Thymus (tissue), 14 donors: ENCODE results near the gene ZNF91. TPM values are rescaled to one million over a fixed set of nuclear protein-coding genes. Genes with fewer than 3 reads are reported as not detected.

Source experiments
- DNase-seq, 9 donors: peaks; one replicate each; pipeline ENCODE4 v3.0.0-alpha.2; 2013; ENCODE audit warnings: low spot score in 9 of 9, low read depth in 6 of 9, missing footprints in 1 of 9
- H3K27ac ChIP-seq, 2 donors: one replicate each; pipeline ENCODE4 v1.5.1; 2013; ENCODE audit warnings: control low read depth in 1 of 2, low read depth in 1 of 2, low read length in 1 of 2, mild to moderate bottlenecking in 1 of 2, moderate library complexity in 1 of 2
- H3K27me3 ChIP-seq, 2 donors: one replicate each; pipeline ENCODE4 v1.5.1; 2013; ENCODE audit warnings: low read length in 1 of 2; ENCODE audit not compliant: control insufficient read depth in 2 of 2, insufficient read depth in 1 of 2
- H3K36me3 ChIP-seq, 2 donors: one replicate each; pipeline ENCODE4 v1.5.1; 2013; ENCODE audit warnings: low read length in 1 of 2, mild to moderate bottlenecking in 1 of 2, moderate library complexity in 1 of 2; ENCODE audit not compliant: control insufficient read depth in 2 of 2, insufficient read depth in 2 of 2
- H3K4me1 ChIP-seq, 2 donors: one replicate each; pipeline ENCODE4 v1.5.1; 2013; ENCODE audit warnings: low read length in 2 of 2; ENCODE audit not compliant: control insufficient read depth in 2 of 2, insufficient read depth in 2 of 2
- H3K4me3 ChIP-seq, 2 donors: one replicate each; pipeline ENCODE4 v1.5.1; 2013; ENCODE audit warnings: low read length in 2 of 2, control low read depth in 1 of 2, mild to moderate bottlenecking in 1 of 2
- H3K9me3 ChIP-seq, 2 donors: one replicate each; pipeline ENCODE4 v1.5.1; 2013; ENCODE audit warnings: low read length in 1 of 2, mild to moderate bottlenecking in 1 of 2; ENCODE audit not compliant: control insufficient read depth in 2 of 2, insufficient read depth in 1 of 2
- WGBS: extraction: QIAGEN DNeasy Blood & Tissue Kit; methylation state at CpG from one replicate; pipeline ENCODE4 v1.1.7; 2013; 5-methylcytosine and 5-hydroxymethylcytosine counted together
- long read RNA-seq, 10 donors: transcript quantifications; one replicate each; lab custom pipeline, GENCODE V29; 2026
- polyA plus RNA-seq: library from polyadenylated mRNA; stranded (reverse); fragments of 200-250 nt; gene quantifications from one replicate; pipeline ENCODE4 v1.2.3, GENCODE V29; 2013
- total RNA-seq: library from RNA; stranded (reverse); fragments of 120-200 nt; gene quantifications from one replicate; pipeline ENCODE4 v1.2.4, GENCODE V29; 2013
- donor health status: healthy.

Gene ZNF91
- total RNA-seq (38.5 TPM), polyA plus RNA-seq (17.8 TPM)
- long read RNA-seq, donor 1, partial matches to known transcripts = 0 of 2 reads
- long read RNA-seq, donor 1, other reads (novel, unspliced or antisense) = 0 of 2 reads
- long read RNA-seq, donor 2, full-length matches to known transcripts = 25 of 25 reads
- long read RNA-seq, donor 2, partial matches to known transcripts = 0 of 25 reads
- long read RNA-seq, donor 2, other reads (novel, unspliced or antisense) = 0 of 25 reads
- long read RNA-seq, donor 3, full-length matches to known transcripts = 26 of 5,782 reads
- long read RNA-seq, donor 3, partial matches to known transcripts = 5,756 of 5,782 reads
- long read RNA-seq, donor 3, other reads (novel, unspliced or antisense) = 0 of 5,782 reads
- long read RNA-seq, donor 4, full-length matches to known transcripts = 20 of 20 reads
- long read RNA-seq, donor 4, partial matches to known transcripts = 0 of 20 reads
- long read RNA-seq, donor 4, other reads (novel, unspliced or antisense) = 0 of 20 reads
- long read RNA-seq, donor 5, full-length matches to known transcripts = 16 of 16 reads
- long read RNA-seq, donor 5, partial matches to known transcripts = 0 of 16 reads
- long read RNA-seq, donor 5, other reads (novel, unspliced or antisense) = 0 of 16 reads
- long read RNA-seq, donor 6, full-length matches to known transcripts = 15 of 15 reads
- long read RNA-seq, donor 6, partial matches to known transcripts = 0 of 15 reads
- long read RNA-seq, donor 6, other reads (novel, unspliced or antisense) = 0 of 15 reads
- long read RNA-seq, donor 7, full-length matches to known transcripts = 11 of 11 reads
- long read RNA-seq, donor 7, partial matches to known transcripts = 0 of 11 reads
- long read RNA-seq, donor 7, other reads (novel, unspliced or antisense) = 0 of 11 reads
- long read RNA-seq, donor 8, full-length matches to known transcripts = 6 of 6 reads
- long read RNA-seq, donor 8, partial matches to known transcripts = 0 of 6 reads
- long read RNA-seq, donor 8, other reads (novel, unspliced or antisense) = 0 of 6 reads
- long read RNA-seq, donor 9, full-length matches to known transcripts = 10 of 10 reads
- long read RNA-seq, donor 9, partial matches to known transcripts = 0 of 10 reads
- long read RNA-seq, donor 9, other reads (novel, unspliced or antisense) = 0 of 10 reads
- long read RNA-seq, donor 10, full-length matches to known transcripts = 6 of 6 reads
- long read RNA-seq, donor 10, partial matches to known transcripts = 0 of 6 reads
- long read RNA-seq, donor 10, other reads (novel, unspliced or antisense) = 0 of 6 reads

DNA sequence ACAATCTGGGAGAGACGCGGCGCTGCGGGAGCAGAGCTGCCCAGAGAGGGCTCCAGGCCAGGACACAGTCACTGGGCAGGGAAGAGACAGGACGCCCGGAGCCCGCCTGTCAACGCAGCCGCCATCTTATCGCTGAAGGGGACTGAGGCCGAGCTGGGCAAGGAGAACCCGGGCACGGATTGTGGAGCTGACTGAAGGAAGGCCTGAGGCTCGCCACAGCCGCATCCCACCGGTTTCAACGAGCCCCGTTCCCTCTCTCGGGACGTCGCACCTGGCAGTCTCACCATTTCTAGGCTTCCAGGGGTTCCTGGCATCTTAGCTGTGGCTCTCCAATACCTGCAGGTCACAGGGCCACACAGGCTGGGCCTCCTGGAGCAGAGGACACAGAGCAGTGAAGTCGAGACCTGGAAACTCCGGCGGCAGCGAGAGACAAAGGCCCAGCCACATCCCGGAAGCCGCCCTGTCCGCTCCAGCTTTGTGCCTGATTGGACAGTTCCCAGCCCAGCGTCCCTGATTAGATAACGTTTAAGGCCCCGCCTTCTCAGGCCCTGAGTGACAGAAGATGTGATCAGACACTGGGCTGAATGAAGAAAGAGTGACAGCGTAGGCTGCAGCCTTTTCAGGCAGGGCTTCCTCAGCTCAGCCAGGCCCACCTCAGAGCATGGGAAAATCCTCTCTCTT is at the start of gene ZNF91:
TSS of gene ZNF91 (minus strand) at position 431 of the 681 bp plus-strand sequence. CDS start at position 314, 117 bp downstream.
- Histone ChIP-seq H3K4me3 (peak within 1 kb of the TSS; percentile 79 to 84), H3K4me1 (no peaks in the 10 kb centered on the region), H3K27me3 (no peaks in the 10 kb centered on the region), H3K36me3 (peaks cover 6 to 9% of the 10 kb centered on the region in 2 donors), H3K27ac (peak within 1 kb of the TSS; percentile 90 to 97), H3K9me3 (peaks cover 0 to 11% of the 10 kb centered on the region in 2 donors)
- WGBS = under 1% methylated on average over 32 of the region's 32 CpGs
- DNase-seq = peak; percentile 77 to 97 (median 90)

DNA sequence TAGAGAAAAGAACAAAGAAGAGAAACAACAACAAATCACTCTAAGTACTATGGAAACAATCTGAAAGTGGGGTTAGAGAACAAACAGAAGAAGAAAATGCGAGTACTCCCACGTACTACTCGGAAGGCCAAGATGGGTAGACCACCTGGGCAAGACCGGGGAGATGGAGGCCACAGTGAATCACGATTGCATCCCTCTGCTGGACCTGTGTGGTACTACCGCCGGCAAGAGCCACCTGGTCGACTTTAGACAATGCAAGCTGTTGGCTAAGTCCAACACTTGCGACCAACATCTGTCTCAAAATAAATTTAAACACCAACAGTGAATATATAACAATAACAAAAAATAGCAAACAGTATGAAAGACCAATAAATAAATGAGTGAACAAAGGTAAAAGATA is 45.5 kb upstream of the ZNF91 start:
- 73% methylated on average over 9 of the region's 9 CpGs for WGBS

DNA sequence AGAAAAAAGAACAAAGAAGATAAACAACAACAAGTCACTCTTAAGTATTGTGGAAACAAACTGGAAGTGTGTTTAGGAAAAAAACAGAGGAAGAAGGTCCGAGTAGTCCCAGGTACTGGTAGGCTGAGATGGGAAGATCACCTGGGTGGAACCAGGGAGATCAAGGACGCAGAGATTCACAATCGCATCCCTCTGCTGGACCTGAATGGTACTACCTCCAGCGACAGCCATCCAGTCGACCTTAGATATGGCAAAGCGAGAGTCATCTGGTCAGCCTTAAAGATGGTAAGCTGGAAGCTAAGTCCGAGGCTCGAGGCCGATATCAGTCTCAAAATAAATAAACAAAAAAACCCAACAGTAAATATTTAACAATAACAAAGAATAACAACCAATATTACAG is 44.9 kb upstream of the ZNF91 start:
- H3K27ac ChIP-seq = no peak overlapping the region
- no peaks in the 10 kb centered on the region for H3K27me3 ChIP-seq
- no peaks in the 10 kb centered on the region for H3K4me1 ChIP-seq
- no peak overlapping the region for H3K4me3 ChIP-seq
- peaks cover 0 to 14% of the 10 kb centered on the region in 2 donors for H3K9me3 ChIP-seq
- H3K36me3 ChIP-seq = no peaks in the 10 kb centered on the region
- no peak for DNase-seq
- 94% methylated on average over 9 of the region's 9 CpGs for WGBS

More for the DNA sequence above, 45.5 kb upstream of the ZNF91 start:
- no peak for DNase-seq
- no peak overlapping the region for H3K4me3 ChIP-seq
- H3K27ac ChIP-seq = no peak overlapping the region
- H3K4me1 ChIP-seq = no peaks in the 10 kb centered on the region
- peaks cover 0 to 14% of the 10 kb centered on the region in 2 donors for H3K9me3 ChIP-seq
- no peaks in the 10 kb centered on the region for H3K36me3 ChIP-seq
- no peaks in the 10 kb centered on the region for H3K27me3 ChIP-seq

DNA sequence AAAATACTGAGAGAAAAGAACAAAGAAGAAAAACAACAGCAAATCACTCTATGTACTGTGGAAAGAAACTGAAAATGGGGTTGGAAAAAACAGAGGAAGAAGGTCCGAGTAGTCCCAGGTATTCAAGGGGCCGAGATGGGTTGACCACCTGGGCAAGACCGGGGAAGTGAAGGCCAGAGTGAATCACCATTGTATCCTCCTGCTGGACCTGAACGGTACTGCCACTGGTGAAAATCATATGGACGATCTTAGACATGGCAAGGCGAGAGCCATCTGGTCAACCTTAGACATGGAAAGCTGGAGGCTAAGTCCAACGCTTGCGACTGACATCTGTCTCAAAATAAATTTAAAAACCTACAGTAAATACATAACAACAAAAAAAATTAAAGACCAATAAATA is 44.4 kb upstream of the ZNF91 start:
- 94% methylated on average over 8 of the region's 8 CpGs for WGBS
- Histone ChIP-seq H3K4me1 (no peaks in the 10 kb centered on the region), H3K9me3 (peaks cover 0 to 14% of the 10 kb centered on the region in 2 donors), H3K4me3 (no peak overlapping the region), H3K27me3 (no peaks in the 10 kb centered on the region), H3K27ac (no peak overlapping the region), H3K36me3 (no peaks in the 10 kb centered on the region)
- no peak for DNase-seq

DNA sequence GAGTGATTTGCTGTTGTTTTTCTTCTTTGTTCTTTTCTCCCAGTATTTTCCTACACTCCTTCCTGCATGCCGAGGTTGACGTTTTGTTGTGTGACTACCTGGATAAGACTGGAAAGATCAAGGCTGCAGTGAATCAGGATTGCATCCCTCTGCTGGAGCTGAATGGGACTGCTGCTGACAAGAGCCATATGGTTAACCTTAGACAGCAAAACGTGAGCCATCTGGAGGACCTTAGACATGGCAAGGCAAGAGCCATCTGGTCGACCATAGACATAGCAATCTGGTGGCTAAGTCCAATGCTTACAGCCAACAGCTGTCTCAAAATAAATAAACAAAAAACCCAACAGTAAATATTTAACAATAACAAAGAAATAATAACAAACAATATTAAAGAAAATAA is 42.6 kb upstream of the ZNF91 start:
- Histone ChIP-seq H3K27ac (no peak overlapping the region), H3K9me3 (peaks cover 0 to 14% of the 10 kb centered on the region in 2 donors), H3K27me3 (no peaks in the 10 kb centered on the region), H3K4me1 (no peaks in the 10 kb centered on the region), H3K36me3 (no peaks in the 10 kb centered on the region), H3K4me3 (no peak overlapping the region)
- DNase-seq = no peak
- WGBS = 77% methylated on average over 4 of the region's 4 CpGs

DNA sequence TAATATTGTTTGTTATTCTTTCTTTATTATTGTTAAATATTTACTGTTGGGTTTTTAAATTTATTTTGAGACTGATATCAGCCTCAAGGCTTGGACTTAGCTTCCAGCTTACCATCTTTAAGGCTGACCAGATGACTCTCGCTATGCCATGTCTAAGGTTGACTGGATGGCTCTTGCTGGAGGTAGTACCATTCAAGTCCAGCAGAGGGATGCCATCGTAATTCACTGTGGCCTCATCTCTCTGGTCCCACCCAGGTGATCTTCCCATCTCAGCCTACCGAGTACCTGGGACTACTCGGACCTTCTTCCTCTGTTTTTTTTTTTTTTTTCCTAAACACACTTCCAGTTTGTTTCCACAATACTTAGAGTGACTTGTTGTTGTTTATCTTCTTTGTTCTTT is 41.7 kb upstream of the ZNF91 start:
- H3K27me3 ChIP-seq = no peaks in the 10 kb centered on the region
- DNase-seq = no peak
- no peaks in the 10 kb centered on the region for H3K36me3 ChIP-seq
- H3K4me3 ChIP-seq = no peak overlapping the region
- peaks cover 0 to 14% of the 10 kb centered on the region in 2 donors for H3K9me3 ChIP-seq
- no peaks in the 10 kb centered on the region for H3K4me1 ChIP-seq
- H3K27ac ChIP-seq = no peak overlapping the region
- WGBS = 95% methylated on average over 4 of the region's 4 CpGs

DNA sequence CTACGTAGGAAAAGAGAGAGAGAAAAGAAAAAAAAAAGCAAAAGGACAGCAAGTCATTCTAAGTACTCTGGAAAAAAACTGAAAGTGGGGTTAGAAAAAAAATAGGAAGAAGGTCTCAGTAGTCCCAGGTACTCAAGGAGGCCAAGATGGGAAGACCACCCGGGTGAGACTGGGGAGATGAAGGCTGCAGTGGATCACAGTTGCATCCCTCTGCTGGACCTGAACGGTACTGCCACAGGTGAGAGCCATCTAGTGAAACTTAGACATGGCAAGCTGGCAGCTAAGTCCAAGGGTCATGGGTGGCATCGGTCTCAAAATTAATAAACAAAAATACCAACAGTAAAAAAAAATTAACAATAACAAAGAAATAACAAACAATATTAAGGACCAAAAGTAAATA is 41.0 kb upstream of the ZNF91 start:
- Histone ChIP-seq H3K4me3 (no peak overlapping the region), H3K27me3 (no peaks in the 10 kb centered on the region), H3K36me3 (no peaks in the 10 kb centered on the region), H3K4me1 (no peaks in the 10 kb centered on the region), H3K9me3 (peaks cover 0 to 14% of the 10 kb centered on the region in 2 donors), H3K27ac (no peak overlapping the region)
- WGBS = 81% methylated on average over 4 of the region's 4 CpGs
- DNase-seq = no peak

DNA sequence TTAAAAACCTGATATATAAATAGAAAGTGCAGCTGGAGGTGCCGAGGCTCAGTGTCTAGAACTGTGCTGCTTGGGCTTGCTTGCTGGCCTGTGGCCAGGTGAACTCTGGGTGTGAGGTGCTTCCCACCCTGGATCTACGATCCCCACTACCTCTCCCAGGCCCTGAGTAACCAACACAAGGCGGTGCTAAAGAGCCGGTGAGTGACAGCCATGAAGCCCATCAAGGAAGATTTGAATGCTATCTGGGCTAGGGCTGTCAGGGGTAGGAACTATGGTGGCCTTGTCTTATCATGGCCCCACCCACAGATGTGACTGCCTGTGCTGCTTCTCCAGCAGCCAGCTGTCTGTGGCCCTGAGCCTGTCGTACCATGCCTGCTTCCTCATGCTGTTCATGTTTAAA is 25.6 kb upstream of the ZNF91 start:
- peaks cover 0 to 20% of the 10 kb centered on the region in 2 donors for H3K9me3 ChIP-seq
- H3K27me3 ChIP-seq = peaks cover 0 to 2% of the 10 kb centered on the region in 2 donors
- DNase-seq = no peak
- 76% methylated on average over 5 of the region's 5 CpGs for WGBS
- no peaks in the 10 kb centered on the region for H3K36me3 ChIP-seq
- H3K27ac ChIP-seq = no peak overlapping the region
- H3K4me3 ChIP-seq = no peak overlapping the region
- no peaks in the 10 kb centered on the region for H3K4me1 ChIP-seq
